HFFc6 (cell line): Measurements from ENCODE around the gene CERK. TPM values are rescaled to one million over a fixed set of nuclear protein-coding genes. Genes with fewer than 3 reads are reported as not detected.

ENCODE experiments used
- DNase-seq: peaks from one replicate; pipeline ENCODE4 v3.0.0-alpha.2; 2018
- H3K27ac Mint-ChIP-seq: 2 replicates; pipeline ENCODE4 v1.8.0; 2020; ENCODE audit warnings: mild to moderate bottlenecking, mixed read lengths
- H3K27me3 Mint-ChIP-seq: 2 replicates; pipeline ENCODE4 v1.8.0; 2021; ENCODE audit warnings: mild to moderate bottlenecking, moderate library complexity, mixed read lengths; ENCODE audit not compliant: insufficient read depth
- H3K36me3 Mint-ChIP-seq: 2 replicates; pipeline ENCODE4 v1.8.0; 2021; ENCODE audit warnings: low read depth, mixed read lengths
- H3K4me1 Mint-ChIP-seq: 2 replicates; pipeline ENCODE4 v1.8.0; 2020; ENCODE audit warnings: low read depth, mixed read lengths
- H3K4me3 Mint-ChIP-seq: 2 replicates; pipeline ENCODE4 v1.8.0; 2020; ENCODE audit warnings: mild to moderate bottlenecking, moderate library complexity, mixed read lengths
- H3K9me3 Mint-ChIP-seq: 2 replicates; pipeline ENCODE4 v1.8.0; 2020; ENCODE audit warnings: mild to moderate bottlenecking, mixed read lengths
- CTCF ChIP-seq: fragments of 200-600 bp; sonication (generic); IDR thresholded peaks from 2 replicates; pipeline ENCODE4 v1.5.0; 2021; ENCODE audit warnings: antibody characterized with exemption, mild to moderate bottlenecking
- total RNA-seq, 6 experiments: library from RNA; stranded (reverse); fragmentation: NEBNext Ultra II Directional; extraction: Animal tissue kit (Norgen Biotek cat#: 25700); gene quantifications; 2 replicates in 1 of 6; 3 replicates in 5 of 6; pipeline ENCODE4 v1.2.3, GENCODE V29; 2021

Gene CERK
- total RNA-seq, 6 experiments from 2014 or later = 49.1 to 54.8 (median 52.0) TPM

- Mint-ChIP-seq H3K27ac (no peak overlapping the region), H3K36me3 (no peaks in the 10 kb centered on the region), H3K9me3 (no peaks in the 10 kb centered on the region), H3K4me1 (peaks cover 6% of the 10 kb centered on the region; the same call in 1 of the 2 replicates), H3K27me3 (peaks cover 1% of the 10 kb centered on the region; the same call in 1 of the 2 replicates), H3K4me3 (no peak overlapping the region)
- no peak for DNase-seq
- TF ChIP-seq CTCF = no peak
These were observed 82.0 kb downstream of the CERK start for GRCh38 chr22:46655861-46656608.

- Mint-ChIP-seq H3K4me3 (no peak overlapping the region), H3K27me3 (peaks cover 4% of the 10 kb centered on the region; the same call in 1 of the 2 replicates), H3K9me3 (no peaks in the 10 kb centered on the region), H3K4me1 (peaks cover 6% of the 10 kb centered on the region; the same call in 1 of the 2 replicates), H3K27ac (no peak overlapping the region), H3K36me3 (no peaks in the 10 kb centered on the region)
- TF ChIP-seq CTCF = no peak
- DNase-seq = no peak
These were observed 83.0 kb downstream of the CERK start for GRCh38 chr22:46654927-46655595.

GRCh38 chr22:46654426-46654825 is 83.6 kb downstream of the CERK start:
- H3K9me3 Mint-ChIP-seq = no peaks in the 10 kb centered on the region
- no peak for TF ChIP-seq CTCF
- no peaks in the 10 kb centered on the region for H3K36me3 Mint-ChIP-seq
- peaks cover 6% of the 10 kb centered on the region; the same call in 1 of the 2 replicates for H3K4me1 Mint-ChIP-seq
- no peak for DNase-seq
- no peak overlapping the region for H3K4me3 Mint-ChIP-seq
- peaks cover 6% of the 10 kb centered on the region; the same call in 1 of the 2 replicates for H3K27me3 Mint-ChIP-seq
- H3K27ac Mint-ChIP-seq = no peak overlapping the region

- Mint-ChIP-seq H3K27me3 (peaks cover 6% of the 10 kb centered on the region; the same call in 1 of the 2 replicates), H3K4me3 (no peak overlapping the region), H3K36me3 (no peaks in the 10 kb centered on the region), H3K4me1 (peaks cover 6% of the 10 kb centered on the region; the same call in 1 of the 2 replicates), H3K9me3 (peaks cover under 1% of the 10 kb centered on the region; the same call in 1 of the 2 replicates), H3K27ac (no peak overlapping the region)
- no peak for DNase-seq
- TF ChIP-seq CTCF = no peak
These were observed 84.5 kb downstream of the CERK start for GRCh38 chr22:46653596-46653995.

- H3K27me3 Mint-ChIP-seq = peaks cover 6% of the 10 kb centered on the region; the same call in 1 of the 2 replicates
- H3K9me3 Mint-ChIP-seq = peaks cover 3% of the 10 kb centered on the region; the same call in 1 of the 2 replicates
- no peaks in the 10 kb centered on the region for H3K36me3 Mint-ChIP-seq
- no peak for TF ChIP-seq CTCF
- peaks cover 6% of the 10 kb centered on the region; the same call in 1 of the 2 replicates for H3K4me1 Mint-ChIP-seq
- DNase-seq = no peak
- no peak overlapping the region for H3K4me3 Mint-ChIP-seq
- no peak overlapping the region for H3K27ac Mint-ChIP-seq
These were observed 85.2 kb downstream of the CERK start for GRCh38 chr22:46652847-46653331.
